Activated CD4-positive, alpha-beta T cell treated with anti-CD3 and anti-CD28 coated beads for 36 hours (primary cell): Measurements from ENCODE around the gene MAOB. TPM values are rescaled to one million over a fixed set of nuclear protein-coding genes. Genes with fewer than 3 reads are reported as not detected.
A peak's percentile ranks its signal among the peaks of the same experiment; 100 is the strongest.

Experiments
- ATAC-seq: fragments of 200-7000 bp; cut with Tn5 transposase; one replicate; pipeline ENCODE4 v1.10.0; 2021; ENCODE audit warnings: mild to moderate bottlenecking, moderate library complexity
- CTCF ChIA-PET: fragments of 350-600 bp; sonication (Branson Sonifier 250); formaldehyde crosslinking; loops from one replicate; lab custom pipeline; 2021; ENCODE audit warnings: antibody characterized with exemption; lab: Charles Lee
- POLR2A ChIA-PET: fragments of 350-600 bp; sonication (Branson Sonifier 250); formaldehyde crosslinking; loops from one replicate; lab custom pipeline; 2021; ENCODE audit warnings: antibody characterized with exemption, inconsistent platforms; lab: Charles Lee
- DNase-seq: peaks from one replicate; pipeline ENCODE4 v3.0.0-alpha.2; 2020
- H3K27ac Mint-ChIP-seq: one replicate; pipeline ENCODE4 v1.8.0; 2021; ENCODE audit warnings: mixed read lengths
- H3K27me3 Mint-ChIP-seq: one replicate; pipeline ENCODE4 v1.8.0; 2021; ENCODE audit warnings: mixed read lengths
- H3K36me3 Mint-ChIP-seq: one replicate; pipeline ENCODE4 v1.8.0; 2021; ENCODE audit warnings: low read depth, mixed read lengths
- H3K4me1 Mint-ChIP-seq: one replicate; pipeline ENCODE4 v1.8.0; 2021; ENCODE audit warnings: mixed read lengths
- H3K4me3 Mint-ChIP-seq: one replicate; pipeline ENCODE4 v1.8.0; 2021; ENCODE audit warnings: mild to moderate bottlenecking, moderate library complexity, mixed read lengths
- H3K9me3 Mint-ChIP-seq: one replicate; pipeline ENCODE4 v1.8.0; 2021; ENCODE audit warnings: low read depth, mixed read lengths
- intact Hi-C, 2 experiments: fragments of 100-400 bp; cut with DNase I in 1 of 2; cut with micrococcal nuclease in 1 of 2; formaldehyde crosslinking; loops; one replicate each; pipeline versions ENCODE4 v1.14.2 to v1.15.1; 2022 to 2024; cut with DNase I, micrococcal nuclease
- total RNA-seq, 2 experiments: library from RNA; stranded (reverse); gene quantifications; one replicate each; pipeline ENCODE4 v1.2.3, GENCODE V29; 2021

MAOB gene
- total RNA-seq, 2 experiments from 2014 or later, result 0.09 to 0.21 TPM

DNA sequence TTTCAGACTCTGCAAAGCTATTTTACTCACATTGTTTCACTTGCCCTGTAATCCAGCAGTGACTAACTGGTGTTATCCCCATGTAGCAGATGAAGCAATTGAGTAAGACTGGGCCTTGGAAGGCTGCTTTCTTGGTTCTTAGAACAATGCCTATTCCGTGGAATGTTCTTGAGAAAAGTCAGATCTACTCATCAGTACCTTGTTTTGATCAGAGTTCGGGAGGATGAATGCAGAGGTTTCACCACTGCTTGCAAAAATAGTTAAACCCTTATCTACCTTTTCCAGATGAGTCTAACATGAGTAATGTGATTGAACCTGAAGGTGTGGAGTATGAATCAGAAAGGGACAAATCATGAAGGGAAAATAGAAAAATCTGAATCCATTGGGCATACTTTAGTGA lies 1.8 kb downstream of the MAOB start:
- peaks cover 14% of the 10 kb centered on the region for H3K27me3 Mint-ChIP-seq
- peak; percentile 19 for ATAC-seq

DNA sequence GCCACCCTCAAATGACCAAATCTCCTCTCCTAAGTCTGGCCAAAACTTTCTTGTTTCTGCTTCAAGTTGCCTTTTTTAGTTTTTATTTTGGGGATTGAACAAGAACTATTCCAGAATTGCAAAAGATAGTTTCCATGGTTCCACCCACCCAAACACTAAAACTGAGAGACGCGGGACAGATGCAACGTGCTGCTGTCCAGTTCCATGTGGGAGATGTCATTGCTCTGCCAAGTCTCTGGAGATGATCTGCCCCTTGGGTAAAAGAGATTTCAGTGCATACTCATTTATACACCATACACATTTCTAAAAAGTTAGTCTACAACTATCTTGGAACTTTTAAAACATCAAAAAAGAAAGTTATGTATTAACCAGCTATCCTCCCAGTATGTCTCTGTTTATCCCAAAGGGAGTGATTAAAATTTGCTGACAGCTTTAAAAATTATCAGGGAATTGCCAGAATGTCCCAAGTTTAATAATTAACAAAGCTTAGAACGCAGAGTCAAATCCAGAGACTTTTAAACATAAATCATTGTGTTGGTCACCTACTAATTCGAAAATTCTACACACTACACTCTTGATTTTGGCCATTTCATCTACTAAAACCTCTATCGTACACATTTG lies 3.2 kb downstream of the MAOB start:
- Mint-ChIP-seq H3K4me3 (no peak overlapping the region), H3K27me3 (peaks cover 14% of the 10 kb centered on the region), H3K27ac (no peak overlapping the region), H3K36me3 (no peaks in the 10 kb centered on the region), H3K4me1 (peaks cover 8% of the 10 kb centered on the region), H3K9me3 (no peaks in the 10 kb centered on the region)
- ChIA-PET POLR2A (no interaction called here), CTCF (no interaction called here)
- DNase-seq (no peak), ATAC-seq (no peak)
- intact Hi-C loops, result no loop called here

More for the DNA sequence above, 1.8 kb downstream of the MAOB start:
- no peaks in the 10 kb centered on the region for H3K9me3 Mint-ChIP-seq
- intact Hi-C loops, result no loop called here
- no peak overlapping the region for H3K4me3 Mint-ChIP-seq
- ChIA-PET CTCF (interaction anchor here (0.8 kb wide), 1 partner anchor 66 kb away, joined by 3 read pairs; no protein-coding TSS in a partner anchor), POLR2A (interaction anchor here (0.6 kb wide), 1 partner anchor 1303 kb away, joined by 4 read pairs; no protein-coding TSS in a partner anchor)
- no peaks in the 10 kb centered on the region for H3K36me3 Mint-ChIP-seq
- peaks cover 8% of the 10 kb centered on the region for H3K4me1 Mint-ChIP-seq
- H3K27ac Mint-ChIP-seq, result peak overlapping the region; percentile 31
- no peak for DNase-seq

GRCh38 chrX:43876680-43877079 lies 5.6 kb downstream of the MAOB start:
- CTCF ChIA-PET, result no interaction called here
- Mint-ChIP-seq H3K27me3 (peaks cover 12% of the 10 kb centered on the region), H3K9me3 (no peaks in the 10 kb centered on the region), H3K27ac (no peak overlapping the region), H3K36me3 (no peaks in the 10 kb centered on the region), H3K4me1 (peaks cover 8% of the 10 kb centered on the region), H3K4me3 (no peak overlapping the region)
- ATAC-seq (no peak), DNase-seq (no peak)
- POLR2A ChIA-PET, result no interaction called here
- intact Hi-C loops, result no loop called here

DNA sequence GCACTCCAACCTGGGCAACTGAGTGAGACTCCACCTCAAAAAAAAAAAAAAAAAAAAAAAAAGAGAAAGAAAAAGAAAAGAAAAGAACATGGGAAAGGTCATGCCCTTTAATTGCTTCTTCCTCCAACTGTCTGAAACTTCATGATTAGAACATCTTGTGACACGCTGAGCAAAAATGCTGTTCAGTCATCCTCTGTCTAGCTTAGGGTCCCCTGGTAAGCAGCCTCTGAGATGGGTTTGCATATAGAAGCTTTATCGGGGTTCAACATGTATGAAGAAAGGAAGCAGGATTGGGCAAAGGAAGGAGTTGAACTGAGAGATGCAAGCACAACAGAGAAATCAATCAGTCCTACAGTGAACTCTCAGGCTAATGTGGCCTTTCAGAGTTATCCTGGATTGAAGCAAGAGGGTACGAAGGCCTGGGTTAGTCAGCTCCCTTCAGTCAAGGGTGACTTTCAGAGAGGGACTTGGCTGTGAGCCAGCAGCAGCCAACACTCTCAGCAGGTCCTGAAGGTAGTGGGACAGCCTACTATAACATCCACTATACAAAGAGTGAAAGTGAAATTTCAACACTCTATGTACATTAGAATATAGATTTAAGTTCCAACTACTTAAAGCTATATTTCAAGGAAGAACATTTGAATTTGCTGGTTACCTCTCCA lies 11.4 kb downstream of the MAOB start:
- intact Hi-C loops, result no loop called here
- Mint-ChIP-seq H3K4me3 (no peak overlapping the region), H3K36me3 (no peaks in the 10 kb centered on the region), H3K9me3 (no peaks in the 10 kb centered on the region), H3K27me3 (peaks cover 5% of the 10 kb centered on the region), H3K27ac (no peak overlapping the region), H3K4me1 (no peaks in the 10 kb centered on the region)
- ATAC-seq (no peak), DNase-seq (peak; percentile 10)
- ChIA-PET POLR2A (no interaction called here), CTCF (no interaction called here)

- no peak overlapping the region for H3K27ac Mint-ChIP-seq
- H3K27me3 Mint-ChIP-seq, result peaks cover 5% of the 10 kb centered on the region
- no peak for ATAC-seq
- DNase-seq, result no peak
- no peaks in the 10 kb centered on the region for H3K36me3 Mint-ChIP-seq
- POLR2A ChIA-PET, result no interaction called here
- CTCF ChIA-PET, result no interaction called here
- no peaks in the 10 kb centered on the region for H3K9me3 Mint-ChIP-seq
- no peaks in the 10 kb centered on the region for H3K4me1 Mint-ChIP-seq
- no peak overlapping the region for H3K4me3 Mint-ChIP-seq
- intact Hi-C loops, result no loop called here
These were observed 12.2 kb downstream of the MAOB start for GRCh38 chrX:43870011-43870410.

- no peaks in the 10 kb centered on the region for H3K9me3 Mint-ChIP-seq
- peaks cover 5% of the 10 kb centered on the region for H3K27me3 Mint-ChIP-seq
- H3K27ac Mint-ChIP-seq, result no peak overlapping the region
- H3K36me3 Mint-ChIP-seq, result no peaks in the 10 kb centered on the region
- H3K4me1 Mint-ChIP-seq, result no peaks in the 10 kb centered on the region
- DNase-seq, result no peak
- intact Hi-C loops, result no loop called here
- POLR2A ChIA-PET, result no interaction called here
- CTCF ChIA-PET, result interaction anchor here (0.5 kb wide), 1 partner anchor 45 kb away, joined by 3 read pairs; no protein-coding TSS in a partner anchor
- no peak for ATAC-seq
- no peak overlapping the region for H3K4me3 Mint-ChIP-seq
These were observed 13.5 kb downstream of the MAOB start for GRCh38 chrX:43868791-43869190.

- H3K36me3 Mint-ChIP-seq, result no peaks in the 10 kb centered on the region
- H3K9me3 Mint-ChIP-seq, result no peaks in the 10 kb centered on the region
- no peak for ATAC-seq
- ChIA-PET POLR2A (no interaction called here), CTCF (no interaction called here)
- no peak overlapping the region for H3K27ac Mint-ChIP-seq
- intact Hi-C loops, result no loop called here
- DNase-seq, result no peak
- H3K27me3 Mint-ChIP-seq, result peaks cover 5% of the 10 kb centered on the region
- no peaks in the 10 kb centered on the region for H3K4me1 Mint-ChIP-seq
- H3K4me3 Mint-ChIP-seq, result no peak overlapping the region
These were observed 15.8 kb downstream of the MAOB start for GRCh38 chrX:43866423-43866822.

- Mint-ChIP-seq H3K9me3 (no peaks in the 10 kb centered on the region), H3K27me3 (peaks cover 5% of the 10 kb centered on the region), H3K4me1 (no peaks in the 10 kb centered on the region), H3K4me3 (no peak overlapping the region), H3K27ac (no peak overlapping the region), H3K36me3 (no peaks in the 10 kb centered on the region)
- intact Hi-C loops, result no loop called here
- ChIA-PET POLR2A (no interaction called here), CTCF (no interaction called here)
- DNase-seq (no peak), ATAC-seq (no peak)
These were observed 16.5 kb downstream of the MAOB start for GRCh38 chrX:43865791-43866190.

DNA sequence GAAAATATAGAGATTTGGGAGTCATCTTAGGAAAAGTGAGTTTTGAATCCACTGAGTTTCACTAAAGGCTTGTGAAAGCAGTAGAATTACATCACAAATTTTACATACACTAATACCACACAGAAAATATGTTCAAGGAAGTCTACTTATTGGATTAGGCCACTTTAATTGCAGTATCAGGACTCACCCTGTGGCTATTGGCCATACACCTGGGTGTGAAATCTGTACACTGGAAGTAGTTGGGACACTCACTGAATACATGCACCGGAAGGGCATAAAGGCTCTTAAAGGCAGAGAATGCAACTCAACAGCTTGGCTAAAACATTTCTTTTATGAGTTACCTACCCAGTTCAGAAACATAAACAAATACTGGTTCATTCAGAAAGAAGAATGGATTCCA lies 19.8 kb downstream of the MAOB start:
- POLR2A ChIA-PET, result no interaction called here
- Mint-ChIP-seq H3K27ac (no peak overlapping the region), H3K4me3 (no peak overlapping the region), H3K27me3 (peaks cover 2% of the 10 kb centered on the region), H3K4me1 (no peaks in the 10 kb centered on the region), H3K9me3 (no peaks in the 10 kb centered on the region), H3K36me3 (no peaks in the 10 kb centered on the region)
- CTCF ChIA-PET, result no interaction called here
- no peak for ATAC-seq
- no peak for DNase-seq
- intact Hi-C loops, result no loop called here

DNA sequence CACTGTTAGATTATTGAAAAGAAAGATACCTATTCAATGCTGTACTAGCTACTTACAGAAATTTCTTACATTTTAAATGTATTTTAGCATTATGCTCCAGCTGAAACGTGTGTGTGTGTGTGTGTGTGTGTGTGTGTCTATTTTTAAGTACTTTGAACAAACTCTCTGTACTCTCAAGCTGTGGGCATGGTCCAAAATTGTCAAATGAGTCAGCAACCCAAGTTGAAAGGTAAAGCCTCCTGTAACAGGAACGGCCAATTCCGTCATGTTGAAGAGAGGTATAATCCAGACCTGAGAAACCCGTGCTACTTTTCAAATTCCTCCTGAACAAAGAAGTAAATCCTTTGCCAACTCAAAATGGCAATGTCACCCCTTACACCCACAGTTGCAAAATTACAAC lies 20.5 kb downstream of the MAOB start:
- H3K4me3 Mint-ChIP-seq, result no peak overlapping the region
- H3K4me1 Mint-ChIP-seq, result no peaks in the 10 kb centered on the region
- no peaks in the 10 kb centered on the region for H3K9me3 Mint-ChIP-seq
- no peak for DNase-seq
- ATAC-seq, result no peak
- no peaks in the 10 kb centered on the region for H3K36me3 Mint-ChIP-seq
- ChIA-PET POLR2A (no interaction called here), CTCF (no interaction called here)
- H3K27me3 Mint-ChIP-seq, result no peaks in the 10 kb centered on the region
- intact Hi-C loops, result no loop called here
- no peak overlapping the region for H3K27ac Mint-ChIP-seq

DNA sequence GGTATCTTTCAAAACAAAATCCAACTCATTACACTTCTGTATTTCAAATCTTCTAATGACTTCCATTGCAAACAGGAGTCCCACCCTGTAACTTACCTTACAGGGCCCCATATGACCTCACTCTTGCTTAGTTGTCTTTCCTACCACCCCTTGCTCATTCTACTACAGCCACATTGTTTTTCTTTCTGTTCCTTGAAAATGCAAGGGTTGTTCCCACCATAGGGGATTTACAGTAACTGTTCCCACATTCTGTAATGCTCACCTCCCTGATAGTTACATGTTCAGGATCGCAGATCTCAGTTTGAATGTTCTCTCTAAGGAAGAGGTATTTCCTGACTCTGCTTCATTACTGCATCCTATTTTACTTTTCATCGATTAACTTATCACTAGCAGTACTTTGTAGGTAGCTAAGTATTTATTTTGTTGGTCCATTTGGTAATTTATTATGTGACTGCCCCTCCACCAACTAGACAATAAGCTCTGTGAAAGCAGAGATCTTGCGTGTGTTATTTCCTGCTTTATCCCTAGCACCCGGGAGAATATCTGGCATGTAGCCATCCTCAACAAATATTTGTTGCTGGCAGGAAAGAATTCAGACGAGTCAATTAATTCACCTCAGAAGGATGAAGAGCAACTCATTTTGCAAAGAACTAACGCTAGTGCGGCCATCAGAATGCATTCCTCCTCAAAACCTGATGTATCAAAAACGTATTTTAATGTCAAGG lies 21.4 kb downstream of the MAOB start:
- H3K9me3 Mint-ChIP-seq, result no peaks in the 10 kb centered on the region
- H3K36me3 Mint-ChIP-seq, result no peaks in the 10 kb centered on the region
- no peak for ATAC-seq
- CTCF ChIA-PET, result no interaction called here
- no peaks in the 10 kb centered on the region for H3K4me1 Mint-ChIP-seq
- intact Hi-C loops, result no loop called here
- DNase-seq, result no peak
- no peak overlapping the region for H3K4me3 Mint-ChIP-seq
- no peaks in the 10 kb centered on the region for H3K27me3 Mint-ChIP-seq
- no peak overlapping the region for H3K27ac Mint-ChIP-seq
- POLR2A ChIA-PET, result no interaction called here
